Panc1 (cell line): ENCODE results near the gene EIF4G3. TPM values are rescaled to one million over a fixed set of nuclear protein-coding genes. Genes with fewer than 3 reads are reported as not detected.

Source experiments
- ATAC-seq: fragments of 200-7000 bp; cut with Tn5 transposase; 2 replicates; pipeline ENCODE4 v1.9.1; 2020; ENCODE audit warnings: mild to moderate bottlenecking, moderate library complexity
- BruUV-seq: library from RNA; stranded (reverse); fragments of 400-500 nt; replicated peaks from 2 replicates; lab custom pipeline; 2021; lab: Mats Ljungman, UMichigan
- CTCF ChIA-PET: fragments of 300-600 bp; sonication (Branson Sonifier 250); formaldehyde crosslinking; loops from one replicate; lab custom pipeline; 2022; ENCODE audit warnings: antibody characterized with exemption; lab: Charles Lee
- POLR2A ChIA-PET: fragments of 300-600 bp; sonication (Branson Sonifier 250); formaldehyde crosslinking; loops from one replicate; lab custom pipeline; 2022; ENCODE audit warnings: antibody characterized with exemption; lab: Charles Lee
- DNase-seq: peaks from one replicate; pipeline ENCODE4 v3.0.0-alpha.2; 2010; ENCODE audit warnings: low read depth, low spot score
- H3K27ac ChIP-seq: 2 replicates; pipeline ENCODE4 v1.5.1; 2011; ENCODE audit warnings: mild to moderate bottlenecking, low read length, inconsistent platforms
- H3K27me3 ChIP-seq: fragments of 200-500 bp; sonication (Bioruptor generic); 2 replicates; pipeline ENCODE4 v1.6.0; 2014; ENCODE audit warnings: low read length, inconsistent platforms; ENCODE audit not compliant: control insufficient read depth, insufficient read depth
- H3K36me3 ChIP-seq: fragments of 200-500 bp; sonication (Bioruptor generic); 2 replicates; pipeline ENCODE4 v1.5.1; 2014; ENCODE audit warnings: inconsistent platforms, mild to moderate bottlenecking, low read length, moderate library complexity; ENCODE audit not compliant: control insufficient read depth, insufficient read depth
- H3K4me1 ChIP-seq: 2 replicates; pipeline ENCODE4 v1.5.1; 2011; ENCODE audit warnings: inconsistent platforms, mild to moderate bottlenecking, low read length, moderate library complexity; ENCODE audit not compliant: control insufficient read depth, insufficient read depth
- H3K4me3 ChIP-seq, 2 experiments: 2 replicates each; pipeline ENCODE4 v1.5.1; 2011 to 2012; ENCODE audit warnings: low read depth in 2 of 2, low read length in 2 of 2, mild to moderate bottlenecking in 2 of 2, inconsistent platforms in 1 of 2, moderate library complexity in 1 of 2
- H3K9me3 ChIP-seq: fragments of 200-500 bp; sonication (Bioruptor generic); 2 replicates; pipeline ENCODE4 v1.5.1; 2014; ENCODE audit warnings: low read depth, mild to moderate bottlenecking, inconsistent platforms, low read length, moderate library complexity; ENCODE audit not compliant: control insufficient read depth, insufficient read depth
- CTCF ChIP-seq: fragments of 450-650 bp; IDR thresholded peaks from 2 replicates; pipeline ENCODE4 v1.5.1; 2017; ENCODE audit warnings: mild to moderate bottlenecking
- POLR2AphosphoS5 ChIP-seq: IDR thresholded peaks from 2 replicates; pipeline ENCODE4 v1.6.1; 2012; ENCODE audit warnings: mild to moderate bottlenecking, low read depth, low read length, moderate library complexity
- REST ChIP-seq, 2 experiments: IDR thresholded peaks; 2 replicates each; pipeline ENCODE4 v1.6.1; 2011 to 2012; ENCODE audit warnings: low read depth in 2 of 2, control low read depth in 1 of 2, low read length in 1 of 2, mild to moderate bottlenecking in 1 of 2, moderate library complexity in 1 of 2; ENCODE audit not compliant: insufficient read depth in 1 of 2
- SIN3A ChIP-seq: IDR thresholded peaks from 2 replicates; pipeline ENCODE4 v1.6.1; 2012; ENCODE audit warnings: low read depth, mild to moderate bottlenecking, low read length, moderate library complexity, borderline replicate concordance; ENCODE audit not compliant: insufficient read depth
- TCF7L2 ChIP-seq: IDR thresholded peaks from 2 replicates; pipeline ENCODE4 v1.6.1; 2011; ENCODE audit warnings: mild to moderate bottlenecking, low read depth, low read length, inconsistent platforms
- in situ Hi-C: cut with HindIII; loops from 2 replicates; pipeline ENCODE4 v1.10.0; 2016; ENCODE audit warnings: low sequenced_read_pairs, low pct_unique_long_range_greater_than_20kb
- intact Hi-C: fragments of 100-400 bp; cut with micrococcal nuclease; formaldehyde crosslinking; loops from one replicate; pipeline ENCODE4 v1.10.0; 2022; ENCODE audit not compliant: unreplicated experiment
- total RNA-seq: library from RNA; stranded (reverse); gene quantifications from one replicate; pipeline ENCODE4 v1.2.1, GENCODE V29; 2021; ENCODE audit not compliant: unreplicated experiment

The EIF4G3 gene
- total RNA-seq, 1 experiment from 2014 or later: 78.6 TPM

GRCh38 chr1:20947409-20947808 is 229.3 kb downstream of the EIF4G3 start:
- TF ChIP-seq REST (IDR thresholded peaks at IDR 0.05; ENCODE audit: insufficient read depth in 1 of 2, low read depth in 2 of 2, low read length in 1 of 2) (no peak), SIN3A (no peak), POLR2AphosphoS5 (no peak), TCF7L2 (no peak), CTCF (no peak)
- in situ Hi-C loops: no loop called here
- H3K27ac ChIP-seq: no peak overlapping the region
- no peaks in the 10 kb centered on the region for H3K9me3 ChIP-seq
- no peak overlapping the region for H3K4me3 ChIP-seq
- no peaks in the 10 kb centered on the region for H3K4me1 ChIP-seq
- ChIA-PET CTCF (no interaction called here), POLR2A (no interaction called here)
- BruUV-seq: no TSS peak
- no peaks in the 10 kb centered on the region; the same call in 1 of the 2 replicates for H3K36me3 ChIP-seq
- intact Hi-C loops: no loop called here
- DNase-seq (no peak), ATAC-seq (no peak)
- no peaks in the 10 kb centered on the region for H3K27me3 ChIP-seq

- no TSS peak for BruUV-seq
- CTCF ChIA-PET: no interaction called here
- no peak for DNase-seq
- in situ Hi-C loops (no loop called here), intact Hi-C loops (no loop called here)
- no peaks in the 10 kb centered on the region for H3K4me1 ChIP-seq
- TF ChIP-seq POLR2AphosphoS5: no peak
- TF ChIP-seq SIN3A: no peak
- TF ChIP-seq REST (IDR thresholded peaks at IDR 0.05; ENCODE audit: insufficient read depth in 1 of 2, low read depth in 2 of 2, low read length in 1 of 2): no peak
- TF ChIP-seq CTCF: no peak
- TF ChIP-seq TCF7L2: no peak
- no peaks in the 10 kb centered on the region for H3K9me3 ChIP-seq
- H3K36me3 ChIP-seq: no peaks in the 10 kb centered on the region; the same call in 1 of the 2 replicates
- POLR2A ChIA-PET: no interaction called here
- no peak for ATAC-seq
- no peaks in the 10 kb centered on the region for H3K27me3 ChIP-seq
- H3K4me3 ChIP-seq: no peak overlapping the region
- H3K27ac ChIP-seq: no peak overlapping the region
These were observed 240.1 kb downstream of the EIF4G3 start for GRCh38 chr1:20936621-20937020.
